KMS-11 (cell line): ENCODE results near the gene PKD1L1.

Source experiments
- H2AFZ ChIP-seq: fragments of 200-600 bp; sonication (generic); 2 replicates; pipeline ENCODE4 v1.6.1; 2016; ENCODE audit warnings: antibody characterized with exemption, mixed run types, low read depth
- H3K27ac ChIP-seq: fragments of 200-600 bp; sonication (generic); 2 replicates; pipeline ENCODE4 v1.6.1; 2016; ENCODE audit warnings: mild to moderate bottlenecking, mixed run types
- H3K27me3 ChIP-seq: fragments of 200-600 bp; sonication (generic); 2 replicates; pipeline ENCODE4 v1.6.1; 2017; ENCODE audit warnings: mild to moderate bottlenecking, low read depth, mixed run types, moderate library complexity; ENCODE audit not compliant: insufficient read depth
- H3K36me3 ChIP-seq: fragments of 200-600 bp; sonication (generic); 2 replicates; pipeline ENCODE4 v1.6.1; 2017; ENCODE audit warnings: mild to moderate bottlenecking, mixed run types; ENCODE audit not compliant: insufficient read depth
- H3K4me1 ChIP-seq: fragments of 200-600 bp; sonication (generic); 2 replicates; pipeline ENCODE4 v1.6.1; 2016; ENCODE audit warnings: mild to moderate bottlenecking, low read depth, mixed run types; ENCODE audit not compliant: poor library complexity, severe bottlenecking
- H3K4me2 ChIP-seq: fragments of 200-600 bp; sonication (generic); 2 replicates; pipeline ENCODE4 v1.7.0; 2016; ENCODE audit warnings: mild to moderate bottlenecking, mixed run types
- H3K4me3 ChIP-seq: fragments of 200-600 bp; sonication (generic); IDR thresholded peaks from 2 replicates; pipeline ENCODE4 v1.6.1; 2017; ENCODE audit warnings: low read depth, low read length, mixed read lengths; ENCODE audit not compliant: insufficient read depth
- H3K79me2 ChIP-seq: fragments of 200-600 bp; sonication (generic); 2 replicates; pipeline ENCODE4 v1.6.1; 2016; ENCODE audit warnings: low read depth, mixed run types; ENCODE audit not compliant: insufficient read depth
- H3K9ac ChIP-seq: fragments of 200-600 bp; sonication (generic); 2 replicates; pipeline ENCODE4 v1.6.1; 2016; ENCODE audit warnings: mild to moderate bottlenecking, mixed run types
- H4K20me1 ChIP-seq: fragments of 200-600 bp; sonication (generic); 2 replicates; pipeline ENCODE4 v1.6.1; 2016; ENCODE audit warnings: mild to moderate bottlenecking, mixed run types; ENCODE audit not compliant: insufficient read depth
- CTCF ChIP-seq: fragments of 200-600 bp; sonication (generic); conservative IDR thresholded peaks from 2 replicates; pipeline ENCODE4 v1.6.1; 2017; ENCODE audit warnings: low read depth, mild to moderate bottlenecking, antibody characterized with exemption, low read length, moderate library complexity, mixed read lengths

PKD1L1 gene

GRCh38 chr7:47942132-47942531, 6.1 kb downstream of the PKD1L1 start:
- Histone ChIP-seq H3K36me3 (no peaks in the 10 kb centered on the region), H3K79me2 (no peaks in the 10 kb centered on the region), H3K4me1 (no peaks in the 10 kb centered on the region), H3K4me2 (no peak overlapping the region), H4K20me1 (no peaks in the 10 kb centered on the region), H3K27me3 (no peaks in the 10 kb centered on the region), H2AFZ (no peak overlapping the region), H3K4me3 (no peak overlapping the region), H3K27ac (no peak overlapping the region), H3K9ac (no peak overlapping the region)
- no peak for TF ChIP-seq CTCF

GRCh38 chr7:47941136-47941844, 7.0 kb downstream of the PKD1L1 start:
- H3K27me3 ChIP-seq, result no peaks in the 10 kb centered on the region
- no peak for TF ChIP-seq CTCF
- no peak overlapping the region for H3K4me2 ChIP-seq
- no peak overlapping the region for H3K27ac ChIP-seq
- no peaks in the 10 kb centered on the region for H4K20me1 ChIP-seq
- H3K79me2 ChIP-seq, result no peaks in the 10 kb centered on the region
- H3K4me3 ChIP-seq, result no peak overlapping the region
- H3K36me3 ChIP-seq, result no peaks in the 10 kb centered on the region
- no peak overlapping the region for H3K9ac ChIP-seq
- H2AFZ ChIP-seq, result no peak overlapping the region
- no peaks in the 10 kb centered on the region for H3K4me1 ChIP-seq

GRCh38 chr7:47940088-47941013, 7.9 kb downstream of the PKD1L1 start:
- no peaks in the 10 kb centered on the region for H3K4me1 ChIP-seq
- H3K27me3 ChIP-seq, result no peaks in the 10 kb centered on the region
- H2AFZ ChIP-seq, result no peak overlapping the region
- TF ChIP-seq CTCF, result no peak
- H3K4me3 ChIP-seq, result no peak overlapping the region
- no peaks in the 10 kb centered on the region for H3K36me3 ChIP-seq
- H3K9ac ChIP-seq, result no peak overlapping the region
- no peak overlapping the region for H3K4me2 ChIP-seq
- H4K20me1 ChIP-seq, result no peaks in the 10 kb centered on the region
- H3K79me2 ChIP-seq, result no peaks in the 10 kb centered on the region
- no peak overlapping the region for H3K27ac ChIP-seq

- H3K4me1 ChIP-seq, result no peaks in the 10 kb centered on the region
- no peaks in the 10 kb centered on the region for H3K36me3 ChIP-seq
- H3K4me3 ChIP-seq, result no peak overlapping the region
- H3K27ac ChIP-seq, result no peak overlapping the region
- no peak overlapping the region for H3K9ac ChIP-seq
- no peak overlapping the region for H3K4me2 ChIP-seq
- no peak for TF ChIP-seq CTCF
- H4K20me1 ChIP-seq, result no peaks in the 10 kb centered on the region
- no peaks in the 10 kb centered on the region for H3K27me3 ChIP-seq
- no peaks in the 10 kb centered on the region for H3K79me2 ChIP-seq
- no peak overlapping the region for H2AFZ ChIP-seq
Measured at GRCh38 chr7:47939425-47940036, 8.7 kb downstream of the PKD1L1 start.
